Fibroblast of lung (primary cell): ENCODE results near the gene TMEM106C.

Experiments used
- EZH2 ChIP-seq: IDR thresholded peaks from 2 replicates; pipeline ENCODE4 v1.5.1; 2012; ENCODE audit warnings: low read length, control low read depth, mild to moderate bottlenecking; ENCODE audit errors: missing control alignments
- TF ChIP-seq, protein P1 (sequence below), 2 donors: IDR thresholded peaks in 1 of 2; conservative IDR thresholded peaks in 1 of 2; 1 replicate in 1 of 2; 2 replicates in 1 of 2; pipeline ENCODE4 v1.5.1; 2011 to 2012; ENCODE audit warnings: low read length in 2 of 2, control low read depth in 1 of 2, inconsistent platforms in 1 of 2, low read depth in 1 of 2, mild to moderate bottlenecking in 1 of 2

DNA sequence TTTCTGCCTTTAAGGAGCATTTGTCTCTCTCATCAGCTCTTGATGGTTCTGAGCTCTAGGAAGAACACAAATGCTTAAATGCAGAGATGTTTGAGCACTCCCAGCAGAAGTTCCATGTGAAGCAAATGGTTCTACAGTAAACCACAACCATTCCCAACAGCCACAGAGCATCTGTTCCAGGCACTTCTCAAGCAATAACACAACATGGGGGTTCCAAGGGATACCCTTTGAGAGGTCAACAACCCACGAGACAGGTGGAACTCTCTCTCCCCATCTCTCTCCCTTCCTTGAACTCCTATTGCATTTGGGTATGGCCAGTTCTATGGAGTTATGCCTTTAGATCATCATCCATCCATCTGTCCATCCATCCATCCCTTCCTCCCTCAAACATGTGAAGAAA is 46.1 kb downstream of the TMEM106C start:
- TF ChIP-seq, protein P1, sequence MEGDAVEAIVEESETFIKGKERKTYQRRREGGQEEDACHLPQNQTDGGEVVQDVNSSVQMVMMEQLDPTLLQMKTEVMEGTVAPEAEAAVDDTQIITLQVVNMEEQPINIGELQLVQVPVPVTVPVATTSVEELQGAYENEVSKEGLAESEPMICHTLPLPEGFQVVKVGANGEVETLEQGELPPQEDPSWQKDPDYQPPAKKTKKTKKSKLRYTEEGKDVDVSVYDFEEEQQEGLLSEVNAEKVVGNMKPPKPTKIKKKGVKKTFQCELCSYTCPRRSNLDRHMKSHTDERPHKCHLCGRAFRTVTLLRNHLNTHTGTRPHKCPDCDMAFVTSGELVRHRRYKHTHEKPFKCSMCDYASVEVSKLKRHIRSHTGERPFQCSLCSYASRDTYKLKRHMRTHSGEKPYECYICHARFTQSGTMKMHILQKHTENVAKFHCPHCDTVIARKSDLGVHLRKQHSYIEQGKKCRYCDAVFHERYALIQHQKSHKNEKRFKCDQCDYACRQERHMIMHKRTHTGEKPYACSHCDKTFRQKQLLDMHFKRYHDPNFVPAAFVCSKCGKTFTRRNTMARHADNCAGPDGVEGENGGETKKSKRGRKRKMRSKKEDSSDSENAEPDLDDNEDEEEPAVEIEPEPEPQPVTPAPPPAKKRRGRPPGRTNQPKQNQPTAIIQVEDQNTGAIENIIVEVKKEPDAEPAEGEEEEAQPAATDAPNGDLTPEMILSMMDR (conservative IDR thresholded peaks at IDR 0.05 in 1 of 2, IDR thresholded peaks at IDR 0.05 in 1 of 2; ENCODE audit: low read depth in 1 of 2, low read length in 2 of 2) = no peak
- TF ChIP-seq EZH2 = no peak
